MCF 10A (cell line): ENCODE results near the gene VAT1L. TPM values are rescaled to one million over a fixed set of nuclear protein-coding genes. Genes with fewer than 3 reads are reported as not detected.

Source experiments
- BruUV-seq: library from RNA; stranded (reverse); fragments of 400-500 nt; replicated peaks from 2 replicates; lab custom pipeline; 2021; lab: Mats Ljungman, UMichigan
- CTCF ChIA-PET: fragments of 300-600 bp; sonication (Branson Sonifier 250); formaldehyde crosslinking; extraction: SDS; loops from one replicate; lab custom pipeline; 2021; ENCODE audit warnings: antibody characterized with exemption, inconsistent platforms; lab: Yijun Ruan, JAX
- POLR2A ChIA-PET: fragments of 300-600, 350-650 bp; sonication (Branson Sonifier 250); formaldehyde crosslinking; extraction: SDS; loops from one replicate; lab custom pipeline; 2020; ENCODE audit warnings: antibody characterized with exemption, inconsistent platforms; lab: Yijun Ruan, JAX
- DNase-seq: peaks from one replicate; pipeline ENCODE4 v3.0.0-alpha.2; 2018; ENCODE audit not compliant: unreplicated experiment
- H3K27ac Mint-ChIP-seq: one replicate; pipeline ENCODE4 v1.8.0; 2022; ENCODE audit warnings: mild to moderate bottlenecking, low read depth, mixed read lengths; ENCODE audit not compliant: unreplicated experiment
- H3K27me3 Mint-ChIP-seq: one replicate; pipeline ENCODE4 v1.8.0; 2022; ENCODE audit warnings: mixed read lengths; ENCODE audit not compliant: insufficient read depth, unreplicated experiment
- H3K36me3 Mint-ChIP-seq: one replicate; pipeline ENCODE4 v1.8.0; 2022; ENCODE audit warnings: mild to moderate bottlenecking, moderate library complexity, mixed read lengths; ENCODE audit not compliant: insufficient read depth, unreplicated experiment
- H3K4me1 Mint-ChIP-seq: one replicate; pipeline ENCODE4 v1.8.0; 2022; ENCODE audit warnings: mixed read lengths; ENCODE audit not compliant: insufficient read depth, unreplicated experiment
- H3K4me3 Mint-ChIP-seq: one replicate; pipeline ENCODE4 v1.8.0; 2022; ENCODE audit warnings: mild to moderate bottlenecking, moderate library complexity, mixed read lengths; ENCODE audit not compliant: unreplicated experiment
- H3K9me3 Mint-ChIP-seq: one replicate; pipeline ENCODE4 v1.8.0; 2022; ENCODE audit warnings: mixed read lengths; ENCODE audit not compliant: unreplicated experiment
- intact Hi-C: fragments of 100-400 bp; cut with micrococcal nuclease; formaldehyde crosslinking; loops from 2 replicates; pipeline ENCODE4 v1.14.1; 2022
- total RNA-seq: library from RNA; stranded (reverse); gene quantifications from 2 replicates; pipeline ENCODE4 v1.2.3, GENCODE V29; 2022
- TF ChIP-seq, protein P1 (sequence below): fragments of 200-600 bp; IDR thresholded peaks from one replicate; pipeline ENCODE4 v1.8.0; 2022; ENCODE audit warnings: antibody characterized with exemption, mild to moderate bottlenecking; ENCODE audit not compliant: unreplicated experiment

Gene VAT1L
- total RNA-seq, 1 experiment from 2014 or later, result 1.1 TPM

- no TSS peak for BruUV-seq
- no peak overlapping the region for H3K4me3 Mint-ChIP-seq
These were observed 3.7 kb upstream of the VAT1L start for GRCh38 chr16:77784441-77785372.

DNA sequence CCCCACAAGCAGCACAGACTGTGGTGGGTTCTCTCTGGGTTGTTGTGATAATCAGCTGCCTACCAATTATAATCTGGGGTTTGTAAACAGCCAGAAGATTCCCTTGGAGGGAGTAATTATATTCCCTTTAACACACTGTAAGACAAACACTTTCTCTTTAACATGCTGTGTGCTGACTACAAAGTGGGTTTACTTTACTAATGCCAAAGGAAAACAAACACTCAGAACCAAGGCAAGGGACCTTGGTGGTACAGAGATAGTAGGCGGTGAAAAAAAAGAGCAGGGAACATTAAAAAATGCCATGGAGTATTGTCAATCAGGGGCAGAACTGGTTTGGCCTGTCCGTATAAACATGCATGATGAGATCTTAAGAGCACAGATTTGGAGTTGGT lies 3.0 kb upstream of the VAT1L start:
- BruUV-seq, result no TSS peak
- TF ChIP-seq, protein P1, sequence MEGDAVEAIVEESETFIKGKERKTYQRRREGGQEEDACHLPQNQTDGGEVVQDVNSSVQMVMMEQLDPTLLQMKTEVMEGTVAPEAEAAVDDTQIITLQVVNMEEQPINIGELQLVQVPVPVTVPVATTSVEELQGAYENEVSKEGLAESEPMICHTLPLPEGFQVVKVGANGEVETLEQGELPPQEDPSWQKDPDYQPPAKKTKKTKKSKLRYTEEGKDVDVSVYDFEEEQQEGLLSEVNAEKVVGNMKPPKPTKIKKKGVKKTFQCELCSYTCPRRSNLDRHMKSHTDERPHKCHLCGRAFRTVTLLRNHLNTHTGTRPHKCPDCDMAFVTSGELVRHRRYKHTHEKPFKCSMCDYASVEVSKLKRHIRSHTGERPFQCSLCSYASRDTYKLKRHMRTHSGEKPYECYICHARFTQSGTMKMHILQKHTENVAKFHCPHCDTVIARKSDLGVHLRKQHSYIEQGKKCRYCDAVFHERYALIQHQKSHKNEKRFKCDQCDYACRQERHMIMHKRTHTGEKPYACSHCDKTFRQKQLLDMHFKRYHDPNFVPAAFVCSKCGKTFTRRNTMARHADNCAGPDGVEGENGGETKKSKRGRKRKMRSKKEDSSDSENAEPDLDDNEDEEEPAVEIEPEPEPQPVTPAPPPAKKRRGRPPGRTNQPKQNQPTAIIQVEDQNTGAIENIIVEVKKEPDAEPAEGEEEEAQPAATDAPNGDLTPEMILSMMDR, result no peak
- ChIA-PET CTCF (interaction anchor here (0.5 to 1.4 kb wide), 5 partner anchors 10 to 274 kb away, joined by 3 to 6 read pairs (median 3); no protein-coding TSS in a partner anchor), POLR2A (no interaction called here)
- no peaks in the 10 kb centered on the region for H3K36me3 Mint-ChIP-seq
- no peaks in the 10 kb centered on the region for H3K9me3 Mint-ChIP-seq
- no peak overlapping the region for H3K4me3 Mint-ChIP-seq
- no peak for DNase-seq
- no peak overlapping the region for H3K27ac Mint-ChIP-seq
- peaks cover 46% of the 10 kb centered on the region for H3K27me3 Mint-ChIP-seq
- H3K4me1 Mint-ChIP-seq, result peaks cover 17% of the 10 kb centered on the region
- intact Hi-C loops, result loop anchor here (5.0 kb wide), 1 partner anchor 47 kb away; no protein-coding TSS in a partner anchor

More at GRCh38 chr16:77784441-77785372, 3.7 kb upstream of the VAT1L start:
- H3K36me3 Mint-ChIP-seq, result no peaks in the 10 kb centered on the region
- POLR2A ChIA-PET, result no interaction called here
- CTCF ChIA-PET, result interaction anchor here (0.5 to 1.6 kb wide), 11 partner anchors 13 to 274 kb away, joined by 3 to 4 read pairs (median 4); no protein-coding TSS in a partner anchor
- H3K27ac Mint-ChIP-seq, result no peak overlapping the region
- peaks cover 39% of the 10 kb centered on the region for H3K27me3 Mint-ChIP-seq
- DNase-seq, result peak; percentile 26
- peaks cover 22% of the 10 kb centered on the region for H3K4me1 Mint-ChIP-seq
- TF ChIP-seq, protein P1, result peak; percentile 32
- no peaks in the 10 kb centered on the region for H3K9me3 Mint-ChIP-seq
- intact Hi-C loops, result loop anchor here (5.0 kb wide), 1 partner anchor 48 kb away; no protein-coding TSS in a partner anchor

- Mint-ChIP-seq H3K27me3 (peaks cover 53% of the 10 kb centered on the region), H3K4me3 (no peak overlapping the region), H3K9me3 (no peaks in the 10 kb centered on the region), H3K4me1 (peaks cover 9% of the 10 kb centered on the region), H3K27ac (no peak overlapping the region), H3K36me3 (no peaks in the 10 kb centered on the region)
- TF ChIP-seq, protein P1, result no peak
- intact Hi-C loops, result loop anchor here (5.0 kb wide), 1 partner anchor 46 kb away; no protein-coding TSS in a partner anchor
- no peak for DNase-seq
- POLR2A ChIA-PET, result no interaction called here
- CTCF ChIA-PET, result interaction anchor here (0.5 to 1.4 kb wide), 6 partner anchors 9 to 1732 kb away, joined by 3 to 6 read pairs (median 4); no protein-coding TSS in a partner anchor
- no TSS peak for BruUV-seq
These were observed 2.0 kb upstream of the VAT1L start for GRCh38 chr16:77786186-77786847.
